ENCODE results near the gene ATP2B1. TPM values are rescaled to one million over a fixed set of nuclear protein-coding genes. Genes with fewer than 3 reads are reported as not detected.

The ATP2B1 gene
- total RNA-seq, 1 experiment from 2014 or later = 20.6 TPM

GRCh38 chr12:89573051-89573810 is 135.4 kb downstream of the ATP2B1 start:
- no peak overlapping the region for H2BK12ac ChIP-seq (ENCODE audit: insufficient read length, low read depth, low read length)
- H3K9ac ChIP-seq (ENCODE audit: extremely low read depth, insufficient read length, low read length) = no peak overlapping the region
- no peaks in the 10 kb centered on the region for H3K27me3 ChIP-seq (ENCODE audit: insufficient read depth, low read length)
- H3K23ac ChIP-seq (ENCODE audit: insufficient read length, low read depth, low read length) = no peak overlapping the region
- DNase-seq = no peak
- Mint-ChIP-seq H3K9me3 (no peaks in the 10 kb centered on the region), H3K4me1 (peaks cover 6 to 8% of the 10 kb centered on the region in 2 experiments; a peak in 3 of 4 replicates), H3K27ac (no peak overlapping the region), H3K27me3 (ENCODE audit: low read depth) (no peaks in the 10 kb centered on the region), H3K36me3 (ENCODE audit: insufficient read depth in 1 of 3, low read depth in 3 of 3) (no peaks in the 10 kb centered on the region), H3K4me3 (no peak overlapping the region)
- no peaks in the 10 kb centered on the region for H3K79me2 ChIP-seq (ENCODE audit: insufficient read depth, low read length)
- H3K9me3 ChIP-seq (ENCODE audit: control insufficient read depth, low read depth, low read length) = no peaks in the 10 kb centered on the region
- no peak overlapping the region for H2AFZ ChIP-seq (ENCODE audit: low read length)
- no peak overlapping the region for H4K5ac ChIP-seq (ENCODE audit: insufficient read length, low read depth, low read length)
- no peak overlapping the region for H3T11ph ChIP-seq (ENCODE audit: low read length)
- H2AK5ac ChIP-seq (ENCODE audit: insufficient read length, low read length) = no peak overlapping the region
- no peak overlapping the region for H3K18ac ChIP-seq (ENCODE audit: insufficient read length, low read depth, low read length)
- H2BK15ac ChIP-seq (ENCODE audit: low read depth, low read length) = no peak overlapping the region
- no peaks in the 10 kb centered on the region for H4K20me1 ChIP-seq (ENCODE audit: control insufficient read depth, insufficient read depth, insufficient read length)
- no peak for TF ChIP-seq CTCF (conservative IDR thresholded peaks at IDR 0.05)
- H3K14ac ChIP-seq (ENCODE audit: insufficient read depth, low read length) = no peak overlapping the region
- H3K56ac ChIP-seq (ENCODE audit: insufficient read length, low read depth, low read length) = no peak overlapping the region
- no peak overlapping the region for H3K27ac ChIP-seq (ENCODE audit: insufficient read length, low read depth, low read length)
- no peak overlapping the region for H2BK5ac ChIP-seq (ENCODE audit: insufficient read length, low read length)
- H4K8ac ChIP-seq (replicated peaks; ENCODE audit: insufficient read length, low read depth, low read length) = no peak overlapping the region
- no peaks in the 10 kb centered on the region for H3K4me1 ChIP-seq (ENCODE audit: insufficient read depth, low read length)
- no peak overlapping the region for H2BK20ac ChIP-seq (ENCODE audit: low read depth, low read length, poor library complexity, severe bottlenecking)
- H4K91ac ChIP-seq (ENCODE audit: insufficient read length, low read depth, low read length) = no peak overlapping the region
- no peaks in the 10 kb centered on the region for H3K23me2 ChIP-seq (ENCODE audit: insufficient read length, low read depth, low read length, poor library complexity, severe bottlenecking)
- no peak overlapping the region for H3K4me2 ChIP-seq (ENCODE audit: insufficient read depth, insufficient read length, low read length)
- no peak overlapping the region for H2BK120ac ChIP-seq (ENCODE audit: low read depth, low read length, poor library complexity, severe bottlenecking)
- no peaks in the 10 kb centered on the region for H3K79me1 ChIP-seq (ENCODE audit: insufficient read depth, low read depth, low read length, poor library complexity, severe bottlenecking)
- H3K4ac ChIP-seq (ENCODE audit: low read depth, low read length) = no peak overlapping the region
- no CpG with 5 or more reads among the region's 5 CpGs for WGBS (ENCODE audit: extremely low coverage, insufficient read length, low lambda C conversion rate)
